ENCODE data around the gene PHF20.
"Not testable (repeated sequence)": the region's sequence is repeated elsewhere in the genome, so short reads cannot be mapped to it uniquely, and the experiment has no call there.

The PHF20 gene

DNA sequence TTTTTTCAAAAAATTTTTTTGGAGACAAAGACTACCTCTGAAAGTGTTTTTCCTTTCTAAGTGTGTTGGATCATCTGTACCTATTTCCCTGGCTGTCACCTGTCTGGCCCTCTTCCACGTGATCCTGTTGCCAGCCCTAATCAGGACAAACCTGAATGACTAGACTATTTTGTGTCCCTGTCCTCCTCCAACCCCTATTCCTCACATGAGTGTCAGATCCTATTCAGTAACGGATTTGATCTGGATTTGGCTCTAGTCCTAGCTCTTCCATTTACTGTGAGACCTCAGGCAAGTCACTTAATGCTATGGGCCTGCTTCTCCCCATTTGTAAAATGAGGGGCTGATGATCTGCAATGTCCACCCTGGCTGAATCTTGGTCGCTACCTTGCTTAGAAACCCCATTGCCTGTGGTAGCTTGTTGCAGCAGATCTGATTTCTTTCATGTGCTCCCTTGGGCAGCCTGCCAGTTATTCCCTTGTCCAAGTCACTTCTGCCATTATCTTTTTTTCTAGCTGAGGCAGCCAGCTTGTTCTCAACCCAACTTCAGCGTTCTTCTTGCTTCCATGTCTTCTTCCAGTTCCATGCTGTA, 4.8 kb downstream of the PHF20 start:
- DNase-seq (ENCODE audit: low read depth, low spot score) = peak; percentile 44

DNA sequence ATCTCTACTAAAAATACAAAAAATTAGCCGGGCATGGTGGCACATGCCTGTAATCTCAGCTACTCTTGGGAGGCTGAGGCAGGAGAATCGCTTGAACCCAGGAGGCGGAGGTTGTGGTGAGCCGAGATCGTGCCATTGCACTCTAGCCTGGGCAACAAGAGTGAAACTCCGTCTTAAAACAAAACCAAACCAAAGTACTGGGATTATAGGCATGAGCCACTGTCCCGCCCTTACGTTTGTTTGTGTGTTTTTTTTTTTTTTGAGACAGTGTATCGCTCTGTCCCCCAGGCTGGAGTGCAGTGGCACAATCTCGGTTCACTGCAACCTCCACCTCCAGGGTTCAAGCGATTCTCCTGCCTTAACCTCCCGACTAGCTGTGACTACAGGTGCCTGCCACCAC, 12.0 kb downstream of the PHF20 start:
- not testable (repeated sequence) for DNase-seq (ENCODE audit: low read depth, low spot score)

GRCh38 chr20:35785541-35785940, 13.7 kb downstream of the PHF20 start:
- DNase-seq (ENCODE audit: low read depth, low spot score) = not testable (repeated sequence)

DNA sequence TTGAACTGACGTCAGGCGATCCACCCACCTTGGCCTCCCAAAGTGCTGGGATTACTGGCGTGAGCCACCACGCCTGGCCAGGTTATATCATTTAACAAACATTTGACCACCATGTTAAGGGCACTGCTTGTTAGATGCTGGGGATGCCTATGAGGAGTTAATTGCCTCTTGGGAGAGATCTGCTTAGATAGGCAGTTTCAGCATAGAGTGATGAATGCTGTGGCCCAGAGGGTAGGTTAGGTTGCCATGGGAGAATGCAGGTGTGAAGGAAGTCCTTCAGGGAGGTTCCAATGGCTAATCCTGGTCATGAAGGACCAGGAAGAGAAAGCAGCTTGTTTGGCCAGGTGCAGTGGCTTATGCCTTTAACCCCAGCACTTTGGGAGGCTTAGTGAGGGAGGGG, 17.0 kb downstream of the PHF20 start:
- peak; percentile 13 for DNase-seq (ENCODE audit: low read depth, low spot score)

GRCh38 chr20:35791097-35791496, 19.3 kb downstream of the PHF20 start:
- DNase-seq (ENCODE audit: low read depth, low spot score) = no peak

DNA sequence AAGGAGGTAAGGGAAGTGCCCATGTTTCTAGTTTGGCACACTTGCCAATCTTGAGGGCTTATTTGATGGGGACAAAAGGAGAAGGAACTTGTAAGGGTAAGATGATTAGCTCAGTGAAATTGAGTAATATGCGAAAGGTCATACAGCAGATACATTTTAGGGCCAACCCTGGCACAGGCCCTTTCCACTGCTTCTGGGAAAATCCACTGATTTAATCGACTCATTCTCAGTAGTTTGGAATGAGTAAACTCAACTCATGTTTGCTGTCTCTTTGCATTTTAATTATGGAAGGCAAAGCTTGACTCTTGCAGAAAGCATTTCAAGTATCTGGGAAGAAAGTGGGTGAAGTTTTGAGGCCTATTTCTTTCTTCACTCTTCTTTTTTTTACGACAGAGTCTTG, 20.0 kb downstream of the PHF20 start:
- no peak for DNase-seq (ENCODE audit: low read depth, low spot score)

GRCh38 chr20:35792740-35793139, 20.9 kb downstream of the PHF20 start:
- peak; percentile 10 for DNase-seq (ENCODE audit: low read depth, low spot score)

- DNase-seq (ENCODE audit: low read depth, low spot score) = no peak
Measured at GRCh38 chr20:35796571-35796970, 24.8 kb downstream of the PHF20 start.

DNA sequence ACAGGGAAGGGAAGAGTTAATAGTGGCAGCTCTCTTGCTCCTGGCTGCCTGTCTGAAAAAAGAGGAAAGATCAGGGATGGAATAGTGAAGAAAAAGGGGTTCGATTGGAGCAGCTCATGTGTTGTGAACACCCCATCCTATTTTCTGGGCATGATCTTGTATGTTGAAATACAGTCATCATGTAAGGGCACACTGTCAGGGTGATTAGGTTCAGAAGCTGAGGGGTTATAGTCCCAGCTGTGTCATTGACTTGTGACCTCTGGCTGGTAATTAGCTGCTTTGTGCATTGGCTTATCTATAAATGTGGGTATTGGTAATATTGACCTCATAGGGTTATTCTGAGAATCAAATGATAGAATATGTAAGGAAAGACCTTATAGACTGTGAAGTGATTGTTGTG, 30.1 kb downstream of the PHF20 start:
- DNase-seq (ENCODE audit: low read depth, low spot score) = no peak

DNA sequence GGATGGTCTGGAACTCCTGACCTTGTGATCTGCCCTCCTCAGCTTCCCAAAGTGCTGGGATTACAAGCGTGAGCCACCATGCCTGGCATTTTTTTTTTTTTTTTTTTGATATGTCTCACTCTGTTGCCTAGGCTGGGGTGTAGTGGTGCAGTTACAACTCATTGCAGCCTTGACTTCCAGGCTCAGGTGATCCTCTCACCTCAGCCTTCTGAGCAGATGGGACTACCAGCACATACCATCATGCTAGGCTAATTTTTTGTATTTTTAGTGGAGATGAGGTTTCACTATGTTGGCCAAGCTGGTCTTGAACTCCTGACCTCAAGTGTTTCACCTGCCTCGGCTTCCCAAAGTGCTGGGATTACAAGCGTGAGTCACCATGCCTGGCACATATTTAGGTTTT, 34.3 kb downstream of the PHF20 start:
- no peak for DNase-seq (ENCODE audit: low read depth, low spot score)

DNA sequence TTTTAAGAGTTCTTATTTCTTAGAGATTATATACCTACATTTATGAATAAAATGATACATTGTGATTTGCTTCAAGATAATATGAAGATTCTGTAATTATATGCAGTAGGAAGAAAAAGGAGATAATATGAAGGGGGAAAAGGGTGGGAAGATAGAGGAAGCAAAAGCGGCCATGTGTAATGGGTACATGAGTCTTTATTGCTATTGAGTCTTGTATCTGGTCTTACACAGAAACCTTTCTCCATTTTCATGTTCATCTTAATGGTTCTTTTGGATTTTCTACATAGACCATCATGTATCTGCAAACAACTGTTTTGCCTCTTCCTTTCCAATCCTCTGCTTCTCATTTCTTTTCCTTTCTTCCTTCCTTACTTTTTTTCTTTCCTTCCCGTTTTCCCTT, 36.1 kb downstream of the PHF20 start:
- no peak for DNase-seq (ENCODE audit: low read depth, low spot score)

DNA sequence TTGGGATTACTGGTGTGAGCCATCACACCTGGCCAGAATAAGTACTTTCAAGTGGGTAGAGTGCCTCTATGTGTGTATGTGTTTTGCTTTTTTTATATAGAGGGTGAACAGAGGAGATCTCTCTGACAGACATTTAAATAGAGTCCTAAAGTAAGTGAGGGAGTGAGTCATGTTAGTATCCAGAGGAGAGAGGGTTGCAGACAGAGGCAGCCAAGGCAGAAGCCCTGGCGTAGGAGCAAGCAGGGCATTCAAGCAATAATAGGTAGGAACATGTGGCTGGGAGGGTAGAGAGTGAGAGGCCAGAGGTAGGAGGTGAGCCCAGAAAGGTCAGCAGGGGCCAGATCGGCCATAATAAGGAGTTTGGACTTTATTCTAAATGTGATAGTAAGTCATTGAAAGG, 48.9 kb downstream of the PHF20 start:
- no peak for DNase-seq (ENCODE audit: low read depth, low spot score)

DNA sequence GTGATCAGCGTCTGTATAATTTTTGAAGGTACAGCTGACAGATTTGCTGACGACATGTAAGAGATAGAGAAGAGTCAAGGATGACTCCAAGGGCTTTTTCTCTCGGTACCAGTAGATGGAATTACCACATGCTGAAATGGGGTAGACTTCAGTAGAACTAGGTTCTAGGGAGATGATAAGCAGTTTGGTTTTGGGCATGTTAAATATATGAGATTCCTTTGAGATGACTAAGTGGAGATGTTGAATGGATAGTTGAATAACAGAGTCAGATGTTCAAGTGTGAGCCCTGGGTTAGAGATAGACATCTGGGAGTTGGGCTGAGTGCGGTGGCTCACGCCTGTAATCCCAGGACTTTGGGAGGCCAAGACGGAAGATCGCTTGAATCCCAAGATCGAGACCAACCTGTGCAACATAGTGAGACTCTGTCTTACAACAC, 50.0 kb downstream of the PHF20 start:
- no peak for DNase-seq (ENCODE audit: low read depth, low spot score)

DNA sequence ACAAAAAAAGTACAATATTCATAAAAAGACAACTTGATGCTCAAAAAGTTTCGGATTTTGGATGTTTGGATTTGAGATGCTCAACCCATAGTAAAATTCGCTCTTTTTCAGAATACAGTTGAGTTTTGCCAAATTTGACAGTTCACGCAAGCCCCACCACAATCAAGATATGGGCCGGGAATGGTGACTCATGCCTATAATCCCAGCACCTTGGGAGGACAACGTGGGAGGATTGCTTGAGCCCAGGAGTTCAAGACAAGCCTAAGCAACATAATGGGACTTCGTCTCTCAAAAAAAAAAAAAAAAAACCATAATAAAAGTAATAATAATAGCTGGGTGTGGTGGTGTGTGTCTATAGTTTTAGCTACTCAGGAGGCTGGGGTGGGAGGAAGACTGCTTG, 51.3 kb downstream of the PHF20 start:
- DNase-seq (ENCODE audit: low read depth, low spot score) = no peak

DNA sequence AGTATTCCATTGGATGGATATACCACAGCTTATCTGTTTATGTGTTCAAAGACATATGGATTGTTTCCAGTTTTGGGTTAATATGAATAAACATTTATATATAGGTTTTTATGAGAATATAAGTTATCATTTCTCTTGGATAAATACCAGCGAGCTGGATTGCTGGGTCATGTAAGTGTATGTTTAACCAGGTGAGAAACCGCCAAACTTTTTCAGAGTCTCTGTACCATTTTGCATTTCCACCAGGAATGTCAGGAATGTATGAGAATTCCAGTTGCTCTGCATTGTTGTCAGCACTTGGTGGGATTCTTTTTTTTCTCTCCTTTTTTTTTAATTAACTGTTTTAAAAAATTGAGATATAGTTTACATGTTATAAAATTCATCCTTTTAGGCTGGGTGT, 52.1 kb downstream of the PHF20 start:
- no peak for DNase-seq (ENCODE audit: low read depth, low spot score)

DNA sequence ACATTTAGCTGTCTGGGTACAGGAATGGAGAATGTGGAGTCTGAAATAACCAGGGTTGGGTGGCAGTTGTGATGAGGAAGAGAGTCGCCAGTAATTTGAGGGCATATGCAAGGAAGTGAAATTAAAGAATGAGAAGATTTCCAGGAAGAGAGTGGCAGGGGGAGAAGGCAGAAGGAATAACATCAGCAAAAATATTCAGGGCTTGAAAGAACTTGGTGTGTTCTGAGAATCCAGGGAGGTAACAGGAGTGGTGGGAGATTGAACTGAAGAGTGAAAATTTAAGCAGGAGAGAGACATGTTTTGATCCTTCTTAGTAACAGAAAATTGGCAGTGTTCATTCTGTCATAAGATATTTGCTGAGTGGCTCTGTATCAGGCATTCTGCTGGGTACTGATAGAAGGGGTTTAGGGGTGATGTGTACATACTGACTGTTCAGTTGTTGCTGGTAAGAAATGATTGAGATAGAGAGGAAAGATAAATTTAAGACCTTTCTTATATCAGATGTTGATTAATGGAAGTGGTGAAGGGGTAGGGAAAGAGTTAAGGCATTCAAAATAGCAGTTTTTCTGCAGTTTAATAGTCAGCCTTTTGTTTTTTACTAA, 54.7 kb downstream of the PHF20 start:
- DNase-seq (ENCODE audit: low read depth, low spot score) = no peak

DNA sequence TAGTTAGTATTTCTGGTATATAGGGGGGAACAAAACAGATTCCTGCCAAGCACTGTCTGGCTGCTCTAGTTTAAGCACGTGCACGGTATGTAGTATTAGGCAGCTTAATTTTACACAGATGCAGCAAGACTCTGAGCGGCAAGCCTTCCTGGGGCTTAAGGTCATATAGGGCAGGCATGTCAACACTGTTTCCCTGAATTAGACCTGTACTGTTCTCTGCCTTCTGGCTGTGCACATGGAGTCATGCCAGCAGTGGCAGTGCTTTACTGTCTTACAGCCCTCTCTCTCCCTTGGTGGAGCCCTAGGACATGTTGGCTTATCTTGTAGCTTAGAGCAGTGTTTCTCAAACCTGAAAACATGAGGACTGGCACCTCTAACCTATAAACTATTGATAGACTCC, 56.6 kb downstream of the PHF20 start:
- DNase-seq (ENCODE audit: low read depth, low spot score) = no peak

- no peak for DNase-seq (ENCODE audit: low read depth, low spot score)
Measured at GRCh38 chr20:35828916-35829315, 57.1 kb downstream of the PHF20 start.

DNA sequence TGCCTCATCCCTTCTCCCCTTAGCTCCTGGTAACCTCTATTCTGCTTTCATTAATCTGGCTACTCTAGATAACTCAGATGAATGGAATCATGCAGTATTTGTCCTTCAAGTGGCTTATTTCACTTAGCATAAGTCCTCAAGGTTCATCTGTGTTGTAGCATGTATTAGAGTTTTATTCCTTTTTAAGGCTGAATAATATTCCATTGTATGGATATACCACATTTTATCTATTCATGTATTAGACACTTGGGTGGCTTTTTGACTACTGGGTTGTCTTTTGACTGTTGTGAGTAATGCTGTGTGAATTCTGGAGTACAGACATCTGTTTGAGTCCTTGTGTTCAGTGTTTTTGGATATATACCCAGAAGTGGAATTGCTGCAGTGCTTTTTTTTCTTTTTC, 58.4 kb downstream of the PHF20 start:
- no peak for DNase-seq (ENCODE audit: low read depth, low spot score)

- DNase-seq (ENCODE audit: low read depth, low spot score) = no peak
Measured at GRCh38 chr20:35831029-35831428, 59.2 kb downstream of the PHF20 start.

DNA sequence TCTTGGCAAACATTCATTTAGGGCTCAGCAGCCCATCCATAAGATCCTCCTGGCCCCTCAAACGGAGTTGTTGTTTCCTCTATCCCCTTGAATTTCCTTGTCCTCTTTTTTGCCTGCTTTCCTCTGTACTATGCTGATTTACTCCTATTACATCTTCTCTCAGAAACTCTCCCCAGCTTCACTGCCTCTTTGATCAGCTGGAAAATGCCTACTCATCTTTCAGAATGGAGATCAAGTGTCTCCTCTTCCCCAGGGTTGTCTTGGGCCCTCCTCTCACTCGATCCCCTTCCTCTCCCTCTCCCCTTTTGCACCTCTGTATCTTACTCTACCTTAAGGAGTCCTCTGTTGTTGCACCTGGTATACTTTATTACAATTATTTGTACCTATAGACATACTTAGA, 60.2 kb downstream of the PHF20 start:
- no peak for DNase-seq (ENCODE audit: low read depth, low spot score)

GRCh38 chr20:35833241-35833640, 61.4 kb downstream of the PHF20 start:
- DNase-seq (ENCODE audit: low read depth, low spot score) = no peak

DNA sequence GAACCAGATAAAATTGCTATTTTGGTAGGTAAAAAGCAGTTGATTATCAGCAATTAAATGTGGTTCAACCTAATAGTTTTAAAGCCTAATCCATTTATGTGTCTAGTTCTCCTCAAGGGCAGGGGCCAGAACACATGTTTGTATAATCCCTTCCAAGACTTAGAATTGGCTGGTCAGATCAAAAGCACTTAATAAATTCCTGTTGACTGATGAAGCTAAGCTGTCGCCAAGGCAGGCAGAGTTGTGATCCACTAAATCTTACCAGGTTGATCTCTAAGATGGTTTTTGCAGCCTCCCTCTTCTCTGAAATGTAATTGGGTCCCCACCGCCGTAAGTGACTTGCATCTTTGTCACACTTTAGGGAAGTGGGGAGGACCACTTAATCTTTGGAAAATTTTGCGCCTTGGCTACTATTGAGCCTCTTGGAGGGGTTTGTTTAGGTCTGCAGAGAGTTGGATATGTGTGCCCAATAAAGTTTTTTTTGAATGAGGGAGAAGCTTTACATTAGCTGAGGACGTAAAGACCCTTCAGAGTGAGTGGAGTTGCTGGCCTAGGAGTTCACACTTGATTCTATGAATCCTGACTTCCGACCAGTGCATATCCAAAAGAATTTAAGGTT, 65.9 kb downstream of the PHF20 start:
- no peak for DNase-seq (ENCODE audit: low read depth, low spot score)
